ENCODE results near the gene CBX6.

CBX6 gene

DNA sequence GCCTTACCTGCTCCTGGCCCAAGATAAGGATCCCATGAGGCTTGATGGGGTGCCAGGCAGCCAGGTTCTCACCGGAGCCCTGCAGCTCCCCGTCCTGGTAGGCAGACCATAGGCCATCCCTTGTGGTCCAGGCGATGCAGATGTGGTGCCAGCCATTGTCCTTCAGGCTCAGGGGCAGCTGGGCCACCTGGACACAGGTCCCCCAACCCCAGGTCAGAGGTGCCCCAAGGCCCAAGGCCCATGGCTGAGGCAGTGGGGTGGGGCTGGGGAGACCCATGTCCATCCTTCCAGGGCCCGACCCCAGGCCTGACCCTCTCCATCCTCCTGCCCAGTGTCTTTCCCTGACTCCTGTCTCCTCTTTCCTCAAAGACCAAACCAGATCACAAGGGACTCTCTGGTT lies 48.9 kb downstream of the CBX6 start:
- no peak for DNase-seq
- in situ Hi-C loops (cut with HindIII; ENCODE audit: low pct_ligation_motif_present, low sequenced_read_pairs) = no loop called here
- TF ChIP-seq, protein P1, sequence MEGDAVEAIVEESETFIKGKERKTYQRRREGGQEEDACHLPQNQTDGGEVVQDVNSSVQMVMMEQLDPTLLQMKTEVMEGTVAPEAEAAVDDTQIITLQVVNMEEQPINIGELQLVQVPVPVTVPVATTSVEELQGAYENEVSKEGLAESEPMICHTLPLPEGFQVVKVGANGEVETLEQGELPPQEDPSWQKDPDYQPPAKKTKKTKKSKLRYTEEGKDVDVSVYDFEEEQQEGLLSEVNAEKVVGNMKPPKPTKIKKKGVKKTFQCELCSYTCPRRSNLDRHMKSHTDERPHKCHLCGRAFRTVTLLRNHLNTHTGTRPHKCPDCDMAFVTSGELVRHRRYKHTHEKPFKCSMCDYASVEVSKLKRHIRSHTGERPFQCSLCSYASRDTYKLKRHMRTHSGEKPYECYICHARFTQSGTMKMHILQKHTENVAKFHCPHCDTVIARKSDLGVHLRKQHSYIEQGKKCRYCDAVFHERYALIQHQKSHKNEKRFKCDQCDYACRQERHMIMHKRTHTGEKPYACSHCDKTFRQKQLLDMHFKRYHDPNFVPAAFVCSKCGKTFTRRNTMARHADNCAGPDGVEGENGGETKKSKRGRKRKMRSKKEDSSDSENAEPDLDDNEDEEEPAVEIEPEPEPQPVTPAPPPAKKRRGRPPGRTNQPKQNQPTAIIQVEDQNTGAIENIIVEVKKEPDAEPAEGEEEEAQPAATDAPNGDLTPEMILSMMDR (IDR thresholded peaks at IDR 0.05; ENCODE audit: low read depth, low read length, missing control alignments) = no peak
- H3K36me3 ChIP-seq (replicated peaks) = no peaks in the 10 kb centered on the region
- peaks cover 3% of the 10 kb centered on the region for H3K27me3 ChIP-seq (replicated peaks)
- no peak overlapping the region for H3K27ac ChIP-seq
- no peak overlapping the region for H3K4me3 ChIP-seq (ENCODE audit: low read depth, low read length)

DNA sequence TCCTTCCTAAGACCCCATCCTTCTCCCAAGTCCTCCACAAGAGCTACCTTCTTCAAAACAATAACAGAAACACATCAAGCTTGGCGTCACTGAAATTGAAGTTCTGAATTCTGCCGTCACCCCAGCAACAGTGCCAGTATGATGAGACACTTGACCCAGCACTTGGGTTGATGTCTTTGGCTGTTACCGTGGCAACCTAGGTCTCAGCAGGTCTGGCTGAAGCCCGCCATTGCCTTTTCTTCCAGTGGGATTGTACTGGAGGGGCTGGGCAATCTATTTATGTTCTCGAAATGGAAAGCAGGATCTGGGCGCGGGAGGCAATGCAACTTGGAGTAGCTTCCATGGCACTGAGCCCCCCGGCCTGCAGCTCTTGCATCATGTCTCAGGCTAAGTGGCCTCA lies 52.0 kb downstream of the CBX6 start:
- no peak for DNase-seq
- in situ Hi-C loops (cut with HindIII; ENCODE audit: low pct_ligation_motif_present, low sequenced_read_pairs) = no loop called here
- H3K27ac ChIP-seq = no peak overlapping the region
- H3K4me3 ChIP-seq (ENCODE audit: low read depth, low read length) = no peak overlapping the region
- TF ChIP-seq, protein P1 (IDR thresholded peaks at IDR 0.05; ENCODE audit: low read depth, low read length, missing control alignments) = no peak
- peaks cover 3% of the 10 kb centered on the region for H3K27me3 ChIP-seq (replicated peaks)
- H3K36me3 ChIP-seq (replicated peaks) = no peaks in the 10 kb centered on the region

DNA sequence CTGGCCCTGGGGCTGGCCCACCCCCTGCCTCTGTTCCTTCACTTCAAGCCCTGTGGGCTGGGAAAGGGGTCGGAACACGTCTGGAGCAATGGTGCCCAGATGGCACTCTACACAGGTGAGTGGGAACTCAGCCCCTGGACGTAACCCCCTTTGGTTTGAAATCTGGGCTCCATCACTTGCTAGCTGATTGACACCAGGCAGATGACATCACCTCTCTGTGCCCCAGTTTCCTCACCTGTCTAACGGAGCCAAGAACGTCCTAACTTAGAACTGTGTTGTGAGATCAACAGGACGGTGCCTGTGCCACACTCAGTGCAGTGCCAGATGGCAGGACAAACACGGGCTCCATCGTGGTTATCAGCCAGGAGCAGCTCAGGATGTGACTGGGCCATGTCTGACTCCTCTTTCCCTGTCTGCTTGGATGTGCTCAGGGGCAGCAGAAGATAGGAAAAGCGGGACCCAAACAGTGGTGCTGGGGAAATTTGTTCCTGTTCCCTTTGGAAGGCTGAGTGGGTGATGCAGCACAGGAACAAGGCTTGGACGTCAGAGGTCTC lies 52.6 kb downstream of the CBX6 start:
- TF ChIP-seq, protein P1 (IDR thresholded peaks at IDR 0.05; ENCODE audit: low read depth, low read length, missing control alignments) = no peak
- Histone ChIP-seq H3K4me3 (ENCODE audit: low read depth, low read length) (no peak overlapping the region), H3K36me3 (replicated peaks) (no peaks in the 10 kb centered on the region), H3K27me3 (replicated peaks) (peaks cover 3% of the 10 kb centered on the region), H3K27ac (no peak overlapping the region)
- in situ Hi-C loops (cut with HindIII; ENCODE audit: low pct_ligation_motif_present, low sequenced_read_pairs) = no loop called here
- DNase-seq = no peak

DNA sequence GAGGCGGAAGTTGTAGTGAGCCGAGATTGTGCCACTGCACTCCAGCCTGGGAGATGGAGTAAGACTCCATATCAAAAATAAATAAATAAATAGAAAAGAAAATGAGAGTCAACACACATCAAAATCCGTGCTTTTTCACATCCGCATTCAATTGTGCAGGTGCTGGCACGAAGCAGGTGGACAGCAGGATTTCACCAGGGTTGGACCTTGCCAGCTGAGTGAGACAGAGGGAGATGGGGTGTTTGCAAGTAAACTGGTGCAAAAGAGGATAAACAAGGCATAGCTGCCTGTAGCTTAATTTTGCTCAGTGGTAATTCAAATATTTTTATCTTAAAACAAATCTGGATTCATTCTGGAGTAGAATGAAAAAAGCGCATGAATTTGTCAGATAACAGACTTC lies 54.8 kb downstream of the CBX6 start:
- Histone ChIP-seq H3K27me3 (replicated peaks) (peaks cover 3% of the 10 kb centered on the region), H3K4me3 (ENCODE audit: low read depth, low read length) (no peak overlapping the region), H3K27ac (no peak overlapping the region), H3K36me3 (replicated peaks) (no peaks in the 10 kb centered on the region)
- no peak for DNase-seq
- TF ChIP-seq, protein P1 (IDR thresholded peaks at IDR 0.05; ENCODE audit: low read depth, low read length, missing control alignments) = no peak
- in situ Hi-C loops (cut with HindIII; ENCODE audit: low pct_ligation_motif_present, low sequenced_read_pairs) = no loop called here

DNA sequence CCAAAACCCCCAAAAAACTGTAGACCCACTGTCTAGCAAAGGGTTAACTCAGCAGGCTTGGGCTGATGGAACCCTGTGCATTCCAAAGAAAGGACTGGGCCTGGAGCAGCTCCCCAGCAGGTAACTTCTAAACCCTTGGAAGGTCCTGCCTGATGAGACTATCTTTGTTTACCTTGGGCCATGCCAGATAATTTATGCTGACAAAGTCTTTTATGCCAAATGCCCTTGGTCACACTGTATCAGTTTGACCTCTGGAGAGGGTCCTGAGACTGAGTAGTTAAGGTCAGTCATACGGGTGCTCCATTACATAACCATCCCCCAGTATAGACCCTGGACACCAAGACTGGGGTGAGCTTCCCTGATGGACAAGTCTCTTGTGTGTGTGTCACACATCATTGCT lies 56.2 kb downstream of the CBX6 start:
- Histone ChIP-seq H3K4me3 (ENCODE audit: low read depth, low read length) (no peak overlapping the region), H3K27me3 (replicated peaks) (peaks cover 3% of the 10 kb centered on the region), H3K27ac (no peak overlapping the region), H3K36me3 (replicated peaks) (no peaks in the 10 kb centered on the region)
- no peak for DNase-seq
- in situ Hi-C loops (cut with HindIII; ENCODE audit: low pct_ligation_motif_present, low sequenced_read_pairs) = no loop called here
- TF ChIP-seq, protein P1 (IDR thresholded peaks at IDR 0.05; ENCODE audit: low read depth, low read length, missing control alignments) = no peak

Measured in brain microvascular endothelial cell (primary cell).